Activated naive CD4-positive, alpha-beta T cell treated with anti-CD3 and anti-CD28 coated beads, Interleukin-2, amount 50 U/mL, for 72 hours (primary cell): ENCODE measurements around the gene TBC1D1. TPM values are rescaled to one million over a fixed set of nuclear protein-coding genes. Genes with fewer than 3 reads are reported as not detected.

ENCODE experiments used
- ATAC-seq, 2 donors: fragments of 150-1000 bp; cut with Tn5 transposase; 2 replicates each; pipeline ENCODE4 v1.10.0; 2021; ENCODE audit warnings: mild to moderate bottlenecking in 2 of 2, moderate library complexity in 2 of 2
- DNase-seq, 2 donors: peaks; one replicate each; pipeline ENCODE4 v3.0.0; 2021 to 2022; ENCODE audit warnings: low spot score in 2 of 2
- H3K27ac Mint-ChIP-seq, 2 donors: one replicate each; pipeline ENCODE4 v1.8.0; 2022; ENCODE audit warnings: mild to moderate bottlenecking in 2 of 2, mixed read lengths in 2 of 2
- H3K36me3 Mint-ChIP-seq, 2 donors: one replicate each; pipeline ENCODE4 v1.8.0; 2022; ENCODE audit warnings: mixed read lengths in 2 of 2
- H3K9me3 Mint-ChIP-seq, 2 donors: one replicate each; pipeline ENCODE4 v1.8.0; 2022; ENCODE audit warnings: mixed read lengths in 2 of 2
- total RNA-seq, 2 donors: library from RNA; stranded (reverse); gene quantifications; one replicate each; pipeline ENCODE4 v1.2.3, GENCODE V29; 2022

TBC1D1 gene
- total RNA-seq, 2 donors from 2014 or later: 47.1 to 68.6 TPM

GRCh38 chr4:37882665-37883296 is 8.1 kb upstream of the TBC1D1 start:
- no peak for DNase-seq
- no peak overlapping the region for H3K27ac Mint-ChIP-seq
- ATAC-seq: no peak
- H3K9me3 Mint-ChIP-seq: no peaks in the 10 kb centered on the region
- no peaks in the 10 kb centered on the region for H3K36me3 Mint-ChIP-seq

GRCh38 chr4:37884855-37885487 is 5.9 kb upstream of the TBC1D1 start:
- DNase-seq (no peak), ATAC-seq (peak; percentile 24 to 28)
- H3K36me3 Mint-ChIP-seq: no peaks in the 10 kb centered on the region
- H3K27ac Mint-ChIP-seq: no peak overlapping the region
- H3K9me3 Mint-ChIP-seq: no peaks in the 10 kb centered on the region

DNA sequence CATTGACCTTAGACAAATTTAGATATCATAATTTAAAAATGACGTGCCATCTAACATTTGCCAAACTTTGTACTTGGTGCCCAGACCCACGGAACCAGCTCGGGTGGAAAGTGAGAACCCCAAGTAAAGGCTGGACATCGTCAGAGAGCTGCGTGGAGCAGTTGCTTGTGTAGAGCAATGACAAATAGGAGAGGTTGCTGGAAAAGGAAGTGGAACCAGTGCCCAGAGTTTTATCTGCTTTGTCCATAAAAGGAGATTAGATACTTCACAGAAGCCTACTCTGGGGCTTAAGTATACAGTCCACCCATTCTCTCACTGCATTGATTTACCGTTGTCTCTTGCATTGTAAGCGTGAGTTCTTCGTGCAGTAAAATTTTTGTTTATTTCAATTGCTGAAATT is 5.4 kb upstream of the TBC1D1 start:
- ATAC-seq: no peak
- H3K27ac Mint-ChIP-seq: no peak overlapping the region
- DNase-seq: no peak
- H3K9me3 Mint-ChIP-seq: no peaks in the 10 kb centered on the region
- no peaks in the 10 kb centered on the region for H3K36me3 Mint-ChIP-seq

- Mint-ChIP-seq H3K27ac (peak overlapping the region in 1 of 2 donors; percentile 92), H3K36me3 (peaks cover 0 to 5% of the 10 kb centered on the region in 2 donors), H3K9me3 (no peaks in the 10 kb centered on the region)
- ATAC-seq (peak in 1 of 2 donors; percentile 26), DNase-seq (peak in 1 of 2 donors; percentile 59)
Measured at GRCh38 chr4:37889849-37890800, 759 bp upstream of the TBC1D1 start.

DNA sequence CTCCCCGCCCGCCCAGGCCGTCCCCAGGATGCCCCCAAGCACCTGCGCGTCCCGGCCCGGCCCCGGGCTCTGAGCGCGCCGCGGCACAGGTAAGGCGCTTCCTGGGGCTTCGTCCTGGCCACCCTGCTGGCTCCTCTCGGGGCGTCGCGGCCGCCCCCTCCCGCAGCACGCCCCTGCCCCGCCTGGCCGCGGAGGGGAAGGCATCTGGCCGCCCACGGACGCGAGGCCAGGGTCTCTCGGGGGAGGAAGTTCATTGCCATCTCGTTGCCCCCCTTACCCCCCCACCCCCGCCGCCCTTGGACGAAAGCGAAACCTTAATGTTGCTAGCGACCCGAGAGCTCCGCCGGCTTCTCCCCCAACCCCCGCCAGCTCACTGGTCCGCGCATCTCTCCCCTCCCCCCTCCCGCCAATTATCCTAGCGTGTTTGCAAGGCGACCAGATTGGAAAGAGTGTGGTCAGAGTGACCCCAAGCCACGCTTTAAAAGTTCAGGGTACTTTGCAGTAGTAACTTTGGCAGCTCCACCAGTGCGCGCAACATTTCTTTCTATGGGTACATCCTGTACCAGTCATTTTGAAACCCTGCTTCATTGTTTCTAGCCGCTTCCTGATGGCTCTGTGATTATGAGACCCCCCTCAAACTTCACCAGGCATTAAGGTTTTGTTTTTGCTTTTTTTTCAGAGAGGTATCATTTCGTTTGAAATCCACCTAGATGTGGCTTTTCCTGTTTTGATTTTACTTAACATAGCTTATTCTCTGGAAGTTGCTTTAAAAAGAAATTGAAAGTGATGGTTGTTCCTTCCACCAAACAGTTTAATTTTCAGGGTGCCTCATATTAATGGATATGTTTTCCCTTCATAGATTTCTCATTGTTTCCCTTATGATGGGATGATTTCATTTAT is 626 bp downstream of the TBC1D1 start:
- ATAC-seq (peak; percentile 72 to 88), DNase-seq (peak; percentile 49 to 80)
- peak overlapping the region; percentile 74 to 92 for H3K27ac Mint-ChIP-seq
- no peaks in the 10 kb centered on the region for H3K9me3 Mint-ChIP-seq
- H3K36me3 Mint-ChIP-seq: peaks cover 0 to 5% of the 10 kb centered on the region in 2 donors

GRCh38 chr4:37892641-37893040 is 1.8 kb downstream of the TBC1D1 start:
- H3K36me3 Mint-ChIP-seq: peaks cover 0 to 5% of the 10 kb centered on the region in 2 donors
- no peaks in the 10 kb centered on the region for H3K9me3 Mint-ChIP-seq
- H3K27ac Mint-ChIP-seq: peak overlapping the region in 1 of 2 donors; percentile 92
- ATAC-seq (peak; percentile 39 to 50), DNase-seq (peak; percentile 19 to 64)

- no peaks in the 10 kb centered on the region for H3K9me3 Mint-ChIP-seq
- H3K36me3 Mint-ChIP-seq: peaks cover 0 to 5% of the 10 kb centered on the region in 2 donors
- ATAC-seq: no peak
- peak overlapping the region in 1 of 2 donors; percentile 92 for H3K27ac Mint-ChIP-seq
- DNase-seq: no peak
Measured at GRCh38 chr4:37893164-37893563, 2.3 kb downstream of the TBC1D1 start.

GRCh38 chr4:37895271-37895670 is 4.4 kb downstream of the TBC1D1 start:
- Mint-ChIP-seq H3K36me3 (peaks cover 6 to 13% of the 10 kb centered on the region in 2 donors), H3K9me3 (no peaks in the 10 kb centered on the region), H3K27ac (peak overlapping the region in 1 of 2 donors; percentile 24)

GRCh38 chr4:37896206-37896860 is 5.4 kb downstream of the TBC1D1 start:
- ATAC-seq (no peak), DNase-seq (no peak)
- peaks cover 6 to 17% of the 10 kb centered on the region in 2 donors for H3K36me3 Mint-ChIP-seq
- H3K27ac Mint-ChIP-seq: no peak overlapping the region
- no peaks in the 10 kb centered on the region for H3K9me3 Mint-ChIP-seq

More at GRCh38 chr4:37895271-37895670, 4.4 kb downstream of the TBC1D1 start:
- DNase-seq: no peak
- ATAC-seq: no peak

GRCh38 chr4:37902212-37902611 is 11.3 kb downstream of the TBC1D1 start:
- H3K27ac Mint-ChIP-seq: no peak overlapping the region
- H3K9me3 Mint-ChIP-seq: no peaks in the 10 kb centered on the region
- no peak for ATAC-seq
- peaks cover 13 to 29% of the 10 kb centered on the region in 2 donors for H3K36me3 Mint-ChIP-seq
- DNase-seq: no peak

GRCh38 chr4:37902738-37903693 is 12.1 kb downstream of the TBC1D1 start:
- Mint-ChIP-seq H3K36me3 (peaks cover 13 to 29% of the 10 kb centered on the region in 2 donors), H3K9me3 (no peaks in the 10 kb centered on the region), H3K27ac (no peak overlapping the region)
- DNase-seq (no peak), ATAC-seq (no peak)

DNA sequence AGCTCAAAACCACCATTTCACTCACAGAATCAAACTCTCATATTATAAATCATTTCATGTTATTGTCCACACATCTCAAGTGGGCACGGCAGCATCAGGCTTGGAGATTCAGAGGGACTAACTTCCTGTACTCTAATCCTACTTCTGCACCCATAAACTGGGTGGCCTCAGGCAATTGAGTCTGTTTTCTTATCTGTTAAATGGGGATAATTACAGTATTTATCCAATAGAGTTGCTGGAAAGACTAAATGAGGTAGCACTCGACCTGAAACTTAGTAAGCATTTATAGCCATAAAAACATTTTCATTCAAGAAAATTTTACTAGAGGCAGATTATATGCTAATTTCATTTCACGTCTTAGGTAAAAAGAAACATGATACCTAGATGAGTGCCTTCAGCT is 13.0 kb downstream of the TBC1D1 start:
- Mint-ChIP-seq H3K9me3 (no peaks in the 10 kb centered on the region), H3K36me3 (peaks cover 17 to 29% of the 10 kb centered on the region in 2 donors), H3K27ac (no peak overlapping the region)
- ATAC-seq (no peak), DNase-seq (no peak)

DNA sequence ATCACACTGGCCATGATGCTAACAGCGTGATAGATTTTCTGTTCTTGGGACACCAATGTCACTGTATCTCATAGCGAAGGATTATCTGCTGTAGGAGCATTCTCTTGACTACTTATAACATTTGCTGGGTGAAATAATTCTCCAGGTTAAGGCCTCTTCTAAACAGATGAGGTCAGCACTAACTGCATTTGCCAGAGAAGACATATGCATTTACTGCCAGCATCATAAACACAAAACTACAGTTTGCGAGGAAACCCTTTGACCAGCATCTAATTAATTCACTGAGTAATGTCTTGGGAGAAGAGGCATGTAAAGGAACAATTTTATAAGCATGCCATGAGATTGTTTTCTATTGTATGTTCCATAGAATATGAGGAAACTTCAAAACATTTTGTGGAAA is 13.9 kb downstream of the TBC1D1 start:
- ATAC-seq (no peak), DNase-seq (no peak)
- Mint-ChIP-seq H3K9me3 (no peaks in the 10 kb centered on the region), H3K36me3 (peaks cover 11 to 23% of the 10 kb centered on the region in 2 donors), H3K27ac (no peak overlapping the region)

DNA sequence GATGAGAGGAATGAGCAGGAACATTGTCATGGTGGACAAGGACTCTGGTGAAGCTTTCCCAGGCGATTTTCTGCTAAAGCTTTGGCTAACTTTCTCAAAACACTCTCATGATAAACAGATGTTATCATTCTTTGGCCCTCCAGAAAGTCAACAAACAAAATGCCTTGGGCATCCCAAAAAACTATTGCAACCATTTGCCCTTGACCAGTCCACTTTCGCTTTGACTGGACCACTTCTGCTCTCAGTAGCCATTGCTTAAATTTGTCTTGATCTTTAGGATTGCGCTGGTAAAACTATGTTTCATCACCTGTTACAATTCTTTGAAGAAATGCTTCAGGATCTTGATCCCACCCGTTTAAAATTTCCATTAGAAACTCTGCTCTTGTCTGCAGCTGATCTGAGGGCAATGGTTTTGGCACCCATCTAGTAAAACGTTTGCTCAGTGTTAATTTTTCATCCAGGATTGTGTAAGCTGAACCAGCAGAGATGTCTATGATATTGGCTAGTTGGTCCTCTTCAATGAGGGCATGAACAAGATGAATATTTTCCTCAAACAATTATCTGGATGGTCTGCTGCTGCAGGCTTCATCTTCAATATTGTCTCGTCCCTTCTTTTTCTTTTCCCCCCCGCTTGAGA is 14.8 kb downstream of the TBC1D1 start:
- no peaks in the 10 kb centered on the region for H3K9me3 Mint-ChIP-seq
- DNase-seq (no peak), ATAC-seq (no peak)
- no peak overlapping the region for H3K27ac Mint-ChIP-seq
- H3K36me3 Mint-ChIP-seq: peaks cover 11 to 18% of the 10 kb centered on the region in 2 donors
